CD4-positive, alpha-beta T cell treated with Interleukin-1 beta for 1 hour (primary cell): ENCODE measurements around the gene NHSL2.

Experiments
- DNase-seq, 2 donors: peaks; one replicate each; pipeline ENCODE4 v3.0.0-alpha.2; 2020 to 2022

Gene NHSL2

GRCh38 chrX:71992711-71993110, 82.1 kb downstream of the NHSL2 start:
- DNase-seq, result peak; percentile 63 to 67

GRCh38 chrX:71993371-71993770, 82.7 kb downstream of the NHSL2 start:
- DNase-seq, result no peak

- DNase-seq, result no peak
Observed at GRCh38 chrX:71994601-71995000, 84.0 kb downstream of the NHSL2 start.

GRCh38 chrX:71995122-71995521, 84.5 kb downstream of the NHSL2 start:
- no peak for DNase-seq

GRCh38 chrX:71996136-71996535, 85.5 kb downstream of the NHSL2 start:
- DNase-seq, result no peak

- DNase-seq, result no peak
Observed at GRCh38 chrX:71996826-71997225, 86.2 kb downstream of the NHSL2 start.

- DNase-seq, result no peak
Observed at GRCh38 chrX:71997320-71997719, 86.7 kb downstream of the NHSL2 start.

GRCh38 chrX:71998836-71999509, 88.3 kb downstream of the NHSL2 start:
- DNase-seq, result peak; percentile 9 to 63

- DNase-seq, result no peak
Observed at GRCh38 chrX:71999535-71999934, 88.9 kb downstream of the NHSL2 start.

- no peak for DNase-seq
Observed at GRCh38 chrX:72001471-72001870, 90.8 kb downstream of the NHSL2 start.

- no peak for DNase-seq
Observed at GRCh38 chrX:72001906-72002305, 91.3 kb downstream of the NHSL2 start.

GRCh38 chrX:72002875-72003274, 92.2 kb downstream of the NHSL2 start:
- DNase-seq, result no peak

GRCh38 chrX:72003811-72004750, 93.4 kb downstream of the NHSL2 start:
- DNase-seq, result no peak

GRCh38 chrX:72005046-72005445, 94.4 kb downstream of the NHSL2 start:
- no peak for DNase-seq

- no peak for DNase-seq
Observed at GRCh38 chrX:72006461-72006860, 95.8 kb downstream of the NHSL2 start.

- DNase-seq, result no peak
Observed at GRCh38 chrX:72009731-72010130, 99.1 kb downstream of the NHSL2 start.

- no peak for DNase-seq
Observed at GRCh38 chrX:72011734-72012133, 101.1 kb downstream of the NHSL2 start.

GRCh38 chrX:72015383-72015782, 104.7 kb downstream of the NHSL2 start:
- DNase-seq, result no peak

GRCh38 chrX:72016881-72017783, 106.5 kb downstream of the NHSL2 start:
- no peak for DNase-seq

GRCh38 chrX:72018277-72019112, 107.8 kb downstream of the NHSL2 start:
- peak; percentile 84 to 87 for DNase-seq

GRCh38 chrX:72019487-72019886, 108.8 kb downstream of the NHSL2 start:
- DNase-seq, result no peak

GRCh38 chrX:72020204-72020603, 109.6 kb downstream of the NHSL2 start:
- DNase-seq, result no peak
